Stimulated activated CD4-positive, alpha-beta T cell treated with anti-CD3 and anti-CD28 coated beads, TNF-alpha, amount 100 ng/mL, for 48 hours (primary cell): ENCODE data around the gene FOXB2.

Source experiments
- DNase-seq, 3 donors: peaks; one replicate each; pipeline ENCODE4 v3.0.0-alpha.2; 2020; ENCODE audit warnings: low read depth in 3 of 3

The FOXB2 gene

GRCh38 chr9:77063645-77064285, 44.3 kb downstream of the FOXB2 start:
- DNase-seq, result no peak

DNA sequence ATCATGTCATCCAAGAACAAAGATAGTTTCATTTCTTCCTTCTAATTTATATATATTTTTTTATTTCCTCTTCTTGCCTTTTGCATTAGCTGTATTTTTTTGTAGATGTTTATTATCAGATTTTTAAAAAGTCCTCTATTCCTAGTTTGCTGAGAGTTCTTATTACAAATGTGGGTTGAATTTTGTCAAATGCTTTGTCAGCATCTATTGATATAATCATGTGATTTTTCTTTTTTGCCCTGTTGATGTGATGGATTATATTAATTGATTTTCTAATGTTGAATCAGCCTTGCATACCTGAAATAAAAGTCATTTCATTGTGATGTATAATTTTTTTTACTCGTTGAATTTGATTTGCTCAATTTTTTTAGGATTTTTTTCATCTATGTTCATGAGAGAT, 46.9 kb downstream of the FOXB2 start:
- DNase-seq, result no peak
